Stomach smooth muscle (tissue), 2 donors: ENCODE measurements around the gene TPSD1.
"Not testable (repeated sequence)": the region's sequence is repeated elsewhere in the genome, so short reads cannot be mapped to it uniquely, and the experiment has no call there.

Experiments used
- H3K27ac ChIP-seq: one replicate; pipeline ENCODE4 v1.7.0; 2013; ENCODE audit warnings: mild to moderate bottlenecking, low read length, inconsistent platforms
- H3K27me3 ChIP-seq, 2 donors: one replicate each; pipeline ENCODE4 v1.7.0; 2013; ENCODE audit warnings: low read length in 2 of 2; ENCODE audit not compliant: insufficient read depth in 2 of 2, control insufficient read depth in 1 of 2
- H3K36me3 ChIP-seq, 2 donors: one replicate each; pipeline ENCODE4 v1.7.0; 2013; ENCODE audit warnings: low read length in 2 of 2; ENCODE audit not compliant: control insufficient read depth in 2 of 2, insufficient read depth in 2 of 2
- H3K4me1 ChIP-seq: one replicate; pipeline ENCODE4 v1.7.0; 2013; ENCODE audit warnings: low read length; ENCODE audit not compliant: control insufficient read depth, insufficient read depth
- H3K4me3 ChIP-seq, 2 donors: one replicate each; pipeline ENCODE4 v1.7.0; 2013; ENCODE audit warnings: low read length in 2 of 2
- H3K9ac ChIP-seq, 2 donors: one replicate each; pipeline ENCODE4 v1.7.0; 2013; ENCODE audit warnings: low read length in 2 of 2, mild to moderate bottlenecking in 1 of 2
- H3K9me3 ChIP-seq, 2 donors: one replicate each; pipeline ENCODE4 v1.7.0; 2013; ENCODE audit warnings: low read length in 2 of 2; ENCODE audit not compliant: control insufficient read depth in 2 of 2
- donor health status: healthy.
- donor health status: Pancreatic carcinoma.

TPSD1 gene

DNA sequence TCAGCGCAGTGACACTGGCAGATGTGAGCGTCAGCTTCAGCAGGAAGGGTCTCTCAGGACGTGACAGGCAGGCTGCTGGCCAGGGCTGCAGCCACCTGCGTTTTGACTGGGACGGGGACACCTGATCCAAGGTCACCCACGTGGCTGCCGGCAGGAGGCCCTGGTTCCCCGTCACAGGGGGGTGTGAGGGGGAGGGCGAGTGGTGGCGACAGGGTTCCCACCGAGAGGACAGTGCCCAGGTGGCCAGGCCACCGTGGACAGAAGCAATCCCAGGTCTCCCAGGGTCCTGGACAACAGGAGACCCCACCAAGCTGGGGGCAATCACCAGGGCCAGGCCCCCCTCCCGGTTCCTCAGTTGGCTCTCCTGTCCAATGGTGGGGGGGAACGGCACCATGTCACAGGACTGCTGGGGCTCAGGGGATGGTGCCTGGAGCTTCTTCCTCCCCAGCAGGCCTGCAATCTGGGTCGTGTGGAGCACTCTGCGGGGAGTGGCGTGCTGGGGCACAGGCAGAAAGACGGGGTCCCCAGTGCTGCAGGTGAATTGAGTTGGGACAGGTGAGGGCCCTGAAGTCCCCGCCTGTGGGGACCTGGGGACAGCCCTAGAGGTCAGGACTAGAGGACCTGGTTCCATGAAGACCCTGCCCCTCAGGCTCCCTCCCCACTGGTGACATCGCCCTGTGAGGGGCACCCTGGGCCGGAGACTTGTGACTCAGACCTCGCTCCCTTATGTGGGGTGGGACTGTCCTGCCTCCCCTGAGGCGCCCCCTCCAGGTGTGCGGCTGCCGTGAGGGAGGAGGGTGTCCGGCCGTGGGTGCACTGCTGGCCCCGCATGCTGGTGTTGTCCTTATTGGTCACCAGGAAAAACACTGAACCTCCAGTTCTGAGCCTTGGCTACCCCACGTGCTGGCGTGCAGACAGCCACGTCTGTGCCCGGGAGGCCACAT is 11.7 kb upstream of the TPSD1 start:
- not testable (repeated sequence) for H3K36me3 ChIP-seq, H3K9me3 ChIP-seq, H3K9ac ChIP-seq, H3K4me1 ChIP-seq, H3K4me3 ChIP-seq, H3K27ac ChIP-seq
- H3K27me3 ChIP-seq: peaks cover 0 to 11% of the 10 kb centered on the region in 2 donors

GRCh38 chr16:1244881-1245280 is 11.0 kb upstream of the TPSD1 start:
- no peaks in the 10 kb centered on the region for H3K9me3 ChIP-seq
- H3K4me3 ChIP-seq: no peak overlapping the region
- H3K27me3 ChIP-seq: peaks cover 0 to 11% of the 10 kb centered on the region in 2 donors
- H3K4me1 ChIP-seq: no peaks in the 10 kb centered on the region
- no peaks in the 10 kb centered on the region for H3K36me3 ChIP-seq
- H3K27ac ChIP-seq: no peak overlapping the region
- no peak overlapping the region for H3K9ac ChIP-seq

DNA sequence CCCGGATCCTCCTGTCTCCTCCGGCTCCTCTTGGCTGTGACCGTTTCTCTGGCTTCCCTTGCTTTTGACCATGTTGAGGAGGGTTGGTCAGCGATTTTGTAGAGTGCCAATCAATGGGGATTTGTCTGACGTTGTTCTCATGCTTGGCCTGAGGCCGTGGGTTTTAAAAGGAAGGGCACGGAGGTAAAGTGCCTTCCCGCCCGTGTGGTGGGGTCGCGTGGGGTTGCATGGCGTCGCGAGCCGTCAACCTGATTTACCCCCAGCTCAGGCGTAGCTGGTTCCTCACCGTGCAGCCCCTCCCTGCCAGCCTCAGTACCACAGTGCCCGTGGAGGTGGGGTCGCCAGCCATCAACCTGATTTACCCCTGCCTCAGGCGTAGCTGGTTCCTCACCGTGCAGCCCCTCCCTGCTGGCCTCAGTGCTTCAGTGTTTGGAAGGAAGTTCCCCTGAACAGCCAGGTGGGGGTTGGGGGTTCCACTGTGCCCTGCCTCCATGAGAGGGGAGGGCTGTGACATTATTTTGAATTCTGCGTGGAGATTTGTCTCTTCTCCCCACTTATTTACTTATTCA is 10.3 kb upstream of the TPSD1 start:
- Histone ChIP-seq H3K9me3 (no peaks in the 10 kb centered on the region), H3K4me3 (no peak overlapping the region), H3K9ac (no peak overlapping the region), H3K4me1 (no peaks in the 10 kb centered on the region), H3K27ac (no peak overlapping the region), H3K36me3 (no peaks in the 10 kb centered on the region), H3K27me3 (peaks cover 0 to 11% of the 10 kb centered on the region in 2 donors)

GRCh38 chr16:1247903-1248537 is 7.8 kb upstream of the TPSD1 start:
- H3K4me1 ChIP-seq, H3K9ac ChIP-seq, H3K36me3 ChIP-seq, H3K4me3 ChIP-seq, H3K27ac ChIP-seq, H3K9me3 ChIP-seq: not testable (repeated sequence)
- peaks cover 0 to 11% of the 10 kb centered on the region in 2 donors for H3K27me3 ChIP-seq

GRCh38 chr16:1249031-1249755 is 6.7 kb upstream of the TPSD1 start:
- not testable (repeated sequence) for H3K36me3 ChIP-seq, H3K9me3 ChIP-seq, H3K4me1 ChIP-seq, H3K27me3 ChIP-seq, H3K9ac ChIP-seq, H3K4me3 ChIP-seq, H3K27ac ChIP-seq

DNA sequence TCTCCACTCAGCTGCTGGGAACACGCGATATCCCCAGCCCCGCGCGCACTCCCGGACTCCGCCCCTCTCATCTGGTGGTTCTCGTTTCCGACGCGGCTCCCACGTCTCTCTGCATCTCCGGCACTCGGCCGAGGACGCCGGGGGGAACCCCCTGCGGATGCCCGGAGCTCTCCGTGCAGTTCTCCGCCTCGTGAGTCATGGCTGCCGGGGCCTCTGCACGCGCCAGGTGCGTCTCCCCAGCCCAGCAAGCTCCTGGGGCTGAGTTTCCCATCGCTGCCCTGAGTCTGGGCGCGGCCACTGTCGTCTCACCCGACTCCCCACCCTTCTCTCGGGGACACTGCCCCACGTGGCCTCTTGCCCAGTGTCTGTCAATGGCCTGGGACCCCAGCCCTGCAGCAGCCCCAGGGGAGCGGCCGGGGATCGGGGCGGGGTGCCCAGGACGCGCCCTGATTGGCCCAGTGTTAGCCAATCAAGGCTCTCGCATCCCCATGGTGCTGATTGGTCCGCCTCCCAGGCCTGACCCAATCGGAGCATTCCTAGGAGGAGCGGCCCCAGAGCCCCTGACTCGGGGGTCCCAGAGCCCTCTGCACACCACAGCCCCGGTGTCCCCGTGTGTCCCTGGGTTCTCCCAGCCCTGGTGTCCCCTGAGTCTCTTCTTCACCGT is 2.0 kb upstream of the TPSD1 start:
- not testable (repeated sequence) for H3K27ac ChIP-seq, H3K4me3 ChIP-seq, H3K27me3 ChIP-seq

GRCh38 chr16:1254821-1255220 is 1.0 kb upstream of the TPSD1 start:
- H3K27ac ChIP-seq, H3K9ac ChIP-seq: not testable (repeated sequence)

More for the DNA sequence above, 2.0 kb upstream of the TPSD1 start:
- H3K9me3 ChIP-seq, H3K9ac ChIP-seq, H3K36me3 ChIP-seq, H3K4me1 ChIP-seq: not testable (repeated sequence)

DNA sequence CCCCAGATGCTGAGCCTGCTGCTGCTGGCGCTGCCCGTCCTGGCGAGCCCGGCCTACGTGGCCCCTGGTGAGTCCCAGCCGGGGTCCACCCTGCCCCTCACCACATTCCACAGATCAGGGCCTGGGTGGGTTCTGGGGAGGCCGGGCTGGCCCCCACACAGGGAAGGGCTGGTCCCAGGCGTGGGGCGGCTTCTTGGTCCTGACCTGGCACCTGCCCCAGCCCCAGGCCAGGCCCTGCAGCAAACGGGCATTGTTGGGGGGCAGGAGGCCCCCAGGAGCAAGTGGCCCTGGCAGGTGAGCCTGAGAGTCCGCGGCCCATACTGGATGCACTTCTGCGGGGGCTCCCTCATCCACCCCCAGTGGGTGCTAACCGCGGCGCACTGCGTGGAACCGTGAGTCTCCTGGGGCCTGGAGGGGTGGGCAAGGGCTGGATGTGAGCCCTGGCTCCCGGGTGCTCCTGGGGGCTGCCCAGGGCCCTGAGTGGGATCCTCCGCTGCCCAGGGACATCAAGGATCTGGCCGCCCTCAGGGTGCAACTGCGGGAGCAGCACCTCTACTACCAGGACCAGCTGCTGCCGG is 516 bp downstream of the TPSD1 start:
- not testable (repeated sequence) for H3K4me3 ChIP-seq, H3K4me1 ChIP-seq, H3K27ac ChIP-seq, H3K36me3 ChIP-seq, H3K9ac ChIP-seq, H3K9me3 ChIP-seq
- peaks cover 6 to 20% of the 10 kb centered on the region in 2 donors for H3K27me3 ChIP-seq

More at GRCh38 chr16:1254821-1255220, 1.0 kb upstream of the TPSD1 start:
- H3K9me3 ChIP-seq, H3K36me3 ChIP-seq, H3K4me1 ChIP-seq, H3K4me3 ChIP-seq: not testable (repeated sequence)
- peaks cover 6 to 11% of the 10 kb centered on the region in 2 donors for H3K27me3 ChIP-seq

DNA sequence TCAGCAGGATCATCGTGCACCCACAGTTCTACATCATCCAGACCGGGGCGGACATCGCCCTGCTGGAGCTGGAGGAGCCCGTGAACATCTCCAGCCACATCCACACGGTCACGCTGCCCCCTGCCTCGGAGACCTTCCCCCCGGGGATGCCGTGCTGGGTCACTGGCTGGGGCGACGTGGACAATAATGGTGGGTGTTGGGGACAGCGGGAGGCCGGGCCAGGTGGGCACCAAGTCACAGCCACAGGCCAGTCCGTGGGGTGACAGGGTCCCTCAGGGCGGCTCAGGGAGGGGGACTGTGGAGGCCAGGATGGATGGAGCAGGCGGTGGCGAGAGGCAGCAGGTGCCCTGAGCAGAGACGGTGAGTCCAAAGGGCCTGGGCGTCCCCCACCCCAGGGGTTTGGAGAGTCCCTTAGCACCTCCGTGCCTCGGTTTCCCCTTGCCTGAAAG is 1.0 kb downstream of the TPSD1 start:
- H3K36me3 ChIP-seq: no peaks in the 10 kb centered on the region
- H3K27me3 ChIP-seq: peaks cover 6 to 20% of the 10 kb centered on the region in 2 donors
- H3K4me3 ChIP-seq: no peak overlapping the region

More for the DNA sequence above, 1.0 kb downstream of the TPSD1 start:
- Histone ChIP-seq H3K9ac (no peak overlapping the region), H3K27ac (no peak overlapping the region), H3K9me3 (no peaks in the 10 kb centered on the region), H3K4me1 (peaks cover 4% of the 10 kb centered on the region)
